Measurements from ENCODE around the gene NEK4. TPM values are rescaled to one million over a fixed set of nuclear protein-coding genes. Genes with fewer than 3 reads are reported as not detected.
A peak's percentile ranks its signal among the peaks of the same experiment; 100 is the strongest.

NEK4 gene
- total and polyA plus RNA-seq, 2 of the 13 experiments (the other 11 are each of a cell fraction or from before 2014, with no cell fraction given) = 16.5 to 38.0 TPM

GRCh38 chr3:52795298-52795900 is 24.7 kb upstream of the NEK4 start (continued):
- TF ChIP-seq HNF4G (IDR thresholded peaks at IDR 0.05; ENCODE audit: borderline replicate concordance, low read depth, low read length) = no peak
- TF ChIP-seq HNF4G (CRISPR knock-in tag; IDR thresholded peaks at IDR 0.05; ENCODE audit: borderline replicate concordance, low read depth) = peak; percentile 70; the same call in 1 of the 2 replicates
- TF ChIP-seq BRD4 (CRISPR knock-in tag; IDR thresholded peaks at IDR 0.05) = no peak
- TF ChIP-seq ZIK1 (CRISPR knock-in tag; IDR thresholded peaks at IDR 0.05; ENCODE audit: borderline replicate concordance, low read depth) = no peak
- TF ChIP-seq HMGA1 (CRISPR knock-in tag; conservative IDR thresholded peaks at IDR 0.05) = no peak
- TF ChIP-seq ESRRA (CRISPR knock-in tag; IDR thresholded peaks at IDR 0.05; ENCODE audit: low read depth) = 0 out of 2 replicates have a peak, but pooled peaks have one; percentile 33
- no peak for TF ChIP-seq KLF11 (CRISPR knock-in tag; IDR thresholded peaks at IDR 0.05)
- no peak for TF ChIP-seq ZNF598 (CRISPR knock-in tag; IDR thresholded peaks at IDR 0.05; ENCODE audit: borderline replicate concordance)
- TF ChIP-seq TERF1 (CRISPR knock-in tag; IDR thresholded peaks at IDR 0.05) = no peak
- TF ChIP-seq ATF6 (CRISPR knock-in tag; conservative IDR thresholded peaks at IDR 0.05) = no peak
- peak; percentile 81 for TF ChIP-seq ELF1 (CRISPR knock-in tag; IDR thresholded peaks at IDR 0.05)
- no peak for TF ChIP-seq AGO1 (IDR thresholded peaks at IDR 0.05; ENCODE audit: low read depth, low read length, poor library complexity, severe bottlenecking)
- no peak for TF ChIP-seq ZNF180 (CRISPR knock-in tag; IDR thresholded peaks at IDR 0.05; ENCODE audit: borderline replicate concordance, low read depth)
- no peak for TF ChIP-seq SNAPC2 (CRISPR knock-in tag; IDR thresholded peaks at IDR 0.05)
- no peak for TF ChIP-seq BATF2 (CRISPR knock-in tag; IDR thresholded peaks at IDR 0.05)
- no peak for TF ChIP-seq ZC3H4 (CRISPR knock-in tag; IDR thresholded peaks at IDR 0.05; ENCODE audit: borderline replicate concordance)
- no peak for TF ChIP-seq ZNF740 (CRISPR knock-in tag; IDR thresholded peaks at IDR 0.05)
- no peak for TF ChIP-seq ZBTB3 (CRISPR knock-in tag; IDR thresholded peaks at IDR 0.05; ENCODE audit: borderline replicate concordance, low read depth)
- peak; percentile 45; the same call in 1 of the 2 replicates for TF ChIP-seq ZNF792 (CRISPR knock-in tag; IDR thresholded peaks at IDR 0.05)
- TF ChIP-seq RERE (CRISPR knock-in tag; IDR thresholded peaks at IDR 0.05; ENCODE audit: low read depth) = 0 out of 2 replicates have a peak, but pooled peaks have one; percentile 29
- TF ChIP-seq POLR2AphosphoS2 (IDR thresholded peaks at IDR 0.05; ENCODE audit: low read depth, low read length) = no peak

Measured in HepG2 (cell line).